GM18951 (cell line): ENCODE results near the gene SPPL2B.

Source experiments
- POLR2A ChIP-seq: IDR thresholded peaks from 4 replicates; pipeline ENCODE4 v1.6.1; 2011; ENCODE audit warnings: mild to moderate bottlenecking; ENCODE audit not compliant: insufficient read length, insufficient read depth; ENCODE audit errors: extremely low read depth
- in situ Hi-C: fragments of 300-500 bp; cut with MboI; formaldehyde crosslinking; loops from one replicate; pipeline ENCODE4 v1.12.0; 2022; ENCODE audit warnings: low sequenced_read_pairs, mixed read lengths, inconsistent platforms; ENCODE audit not compliant: unreplicated experiment

Gene SPPL2B

DNA sequence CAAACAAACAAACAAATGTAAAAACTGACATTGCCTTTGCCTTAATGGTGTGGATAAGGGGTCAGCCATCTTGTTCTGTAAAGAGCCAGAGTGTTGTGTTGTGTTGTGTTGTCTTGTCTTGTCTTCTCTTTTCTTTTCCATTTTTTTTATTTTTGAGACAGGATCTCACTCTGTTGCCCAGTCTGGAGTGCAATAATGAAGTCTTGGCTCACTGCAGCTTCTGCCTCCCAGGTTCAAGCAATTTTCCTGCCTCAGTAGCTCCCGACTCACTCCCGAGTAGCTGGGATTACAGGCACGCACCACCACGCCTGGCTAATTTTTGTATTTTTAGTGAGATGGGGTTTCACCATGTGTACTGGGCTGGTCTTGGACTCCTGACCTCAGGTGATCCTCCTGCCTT is 71.1 kb downstream of the SPPL2B start:
- in situ Hi-C loops = no loop called here
- no peak for TF ChIP-seq POLR2A
